Liver (tissue), 9 donors: ENCODE data around the gene TNS3. TPM values are rescaled to one million over a fixed set of nuclear protein-coding genes. Genes with fewer than 3 reads are reported as not detected.

ENCODE experiments used
- DNase-seq: peaks from one replicate; pipeline ENCODE4 v3.0.0-alpha.2; 2017; ENCODE audit warnings: low spot score
- H3K27ac ChIP-seq, 2 donors: one replicate each; pipeline ENCODE4 v1.7.0; 2013; ENCODE audit warnings: inconsistent platforms in 2 of 2, low read length in 2 of 2, control low read depth in 1 of 2, low read depth in 1 of 2, mild to moderate bottlenecking in 1 of 2
- H3K27me3 ChIP-seq, 4 donors: one replicate each; pipeline versions ENCODE4 v1.6.1 to v1.7.0; 2013; ENCODE audit warnings: low read length in 3 of 4, inconsistent platforms in 1 of 4, mild to moderate bottlenecking in 1 of 4, moderate library complexity in 1 of 4; ENCODE audit not compliant: control insufficient read depth in 4 of 4, insufficient read depth in 4 of 4
- H3K36me3 ChIP-seq, 4 donors: one replicate each; pipeline versions ENCODE4 v1.6.1 to v1.7.0; 2013; ENCODE audit warnings: low read length in 3 of 4, mild to moderate bottlenecking in 3 of 4, low read depth in 1 of 4, moderate library complexity in 1 of 4; ENCODE audit not compliant: control insufficient read depth in 4 of 4, insufficient read depth in 3 of 4
- H3K4me1 ChIP-seq, 4 donors: one replicate each; pipeline versions ENCODE4 v1.6.1 to v1.7.0; 2013; ENCODE audit warnings: low read length in 3 of 4, mild to moderate bottlenecking in 3 of 4, moderate library complexity in 1 of 4; ENCODE audit not compliant: control insufficient read depth in 4 of 4, insufficient read depth in 4 of 4
- H3K4me3 ChIP-seq, 3 donors: one replicate each; pipeline versions ENCODE4 v1.6.1 to v1.7.0; 2013; ENCODE audit warnings: low read length in 3 of 3, control low read depth in 1 of 3, low read depth in 1 of 3, mild to moderate bottlenecking in 1 of 3
- H3K9ac ChIP-seq, 2 donors: one replicate each; pipeline ENCODE4 v1.7.0; 2013; ENCODE audit warnings: low read length in 2 of 2, mild to moderate bottlenecking in 2 of 2, moderate library complexity in 2 of 2, control low read depth in 1 of 2, low read depth in 1 of 2
- H3K9me3 ChIP-seq, 4 donors: one replicate each; pipeline versions ENCODE4 v1.6.1 to v1.7.0; 2013; ENCODE audit warnings: low read length in 3 of 4; ENCODE audit not compliant: control insufficient read depth in 4 of 4
- ATF3 ChIP-seq: IDR thresholded peaks from 2 replicates; pipeline ENCODE4 v1.6.1; 2016; ENCODE audit warnings: antibody characterized with exemption
- EGR1 ChIP-seq, 2 donors: IDR thresholded peaks; 2 replicates each; pipeline ENCODE4 v1.6.1; 2016 to 2018; ENCODE audit warnings: antibody characterized with exemption in 2 of 2, low read depth in 2 of 2
- FOXA1 ChIP-seq: IDR thresholded peaks from 2 replicates; pipeline ENCODE4 v1.6.1; 2016; ENCODE audit warnings: antibody characterized with exemption
- FOXA2 ChIP-seq: IDR thresholded peaks from 2 replicates; pipeline ENCODE4 v1.6.1; 2016; ENCODE audit warnings: antibody characterized with exemption
- GABPA ChIP-seq, 2 donors: IDR thresholded peaks in 1 of 2; conservative IDR thresholded peaks in 1 of 2; 2 replicates each; pipeline ENCODE4 v1.6.1; 2016; ENCODE audit warnings: antibody characterized with exemption in 2 of 2, mild to moderate bottlenecking in 1 of 2, moderate library complexity in 1 of 2
- HNF4A ChIP-seq, 2 donors: conservative IDR thresholded peaks; 2 replicates each; pipeline ENCODE4 v1.6.1; 2016; ENCODE audit warnings: antibody characterized with exemption in 2 of 2, mild to moderate bottlenecking in 2 of 2
- HNF4G ChIP-seq: IDR thresholded peaks from 2 replicates; pipeline ENCODE4 v1.6.1; 2016; ENCODE audit warnings: antibody characterized with exemption
- JUND ChIP-seq, 2 donors: IDR thresholded peaks; 2 replicates each; pipeline ENCODE4 v1.6.1; 2016; ENCODE audit warnings: antibody characterized with exemption in 2 of 2
- MAX ChIP-seq: IDR thresholded peaks from 2 replicates; pipeline ENCODE4 v1.6.1; 2016; ENCODE audit warnings: antibody characterized with exemption
- NR2F2 ChIP-seq: IDR thresholded peaks from 2 replicates; pipeline ENCODE4 v1.6.1; 2016; ENCODE audit warnings: antibody characterized with exemption
- RAD21 ChIP-seq, 2 donors: IDR thresholded peaks; 2 replicates each; pipeline ENCODE4 v1.6.1; 2016; ENCODE audit warnings: antibody characterized with exemption in 2 of 2, mild to moderate bottlenecking in 2 of 2
- REST ChIP-seq: IDR thresholded peaks from 2 replicates; pipeline ENCODE4 v1.6.1; 2016; ENCODE audit warnings: antibody characterized with exemption, mild to moderate bottlenecking
- RXRA ChIP-seq, 2 donors: IDR thresholded peaks; 2 replicates each; pipeline ENCODE4 v1.6.1; 2017 to 2018; ENCODE audit warnings: antibody characterized with exemption in 2 of 2, mild to moderate bottlenecking in 1 of 2
- SP1 ChIP-seq: IDR thresholded peaks from 2 replicates; pipeline ENCODE4 v1.6.1; 2018; ENCODE audit warnings: antibody characterized with exemption, mild to moderate bottlenecking
- TAF1 ChIP-seq: conservative IDR thresholded peaks from 2 replicates; pipeline ENCODE4 v1.6.1; 2016; ENCODE audit warnings: antibody characterized with exemption, mild to moderate bottlenecking
- YY1 ChIP-seq: IDR thresholded peaks from 2 replicates; pipeline ENCODE4 v1.6.1; 2016; ENCODE audit warnings: antibody characterized with exemption, mild to moderate bottlenecking
- ZBTB33 ChIP-seq: IDR thresholded peaks from 2 replicates; pipeline ENCODE4 v1.6.1; 2016; ENCODE audit warnings: antibody characterized with exemption
- WGBS: extraction: QIAGEN DNeasy Blood & Tissue Kit; methylation state at CpG from one replicate; pipeline ENCODE4 v1.1.7; 2013; 5-methylcytosine and 5-hydroxymethylcytosine counted together
- polyA plus RNA-seq, 2 donors: library from polyadenylated mRNA; stranded (reverse) in 1 of 2; unstranded in 1 of 2; fragments of 200-250 nt in 1 of 2; fragments of >200 nt in 1 of 2; fragmentation: Nextera tagmentation in 1 of 2; extraction: Ambion mirVana in 1 of 2; gene quantifications; one replicate each; pipeline versions ENCODE4 v1.2.1 to v1.2.3, GENCODE V29; 2013 to 2015
- total RNA-seq, 2 donors: library from RNA; depleted of rRNA; stranded (reverse); fragments of >200 nt; gene quantifications; one replicate each; pipeline ENCODE4 v1.2.3, GENCODE V29; 2014
- TF ChIP-seq, protein P1 (sequence below): fragments of 150-350 bp; IDR thresholded peaks from 2 replicates; pipeline ENCODE4 v1.5.1; 2017; ENCODE audit warnings: improper control_type of control experiment, low read depth, low read length; ENCODE audit not compliant: missing input control
- donor health status: healthy.
- donor health status: healthy.
- donor health status: healthy.
- donor health status: healthy.
- donor health status: healthy.

TNS3 gene
- total and polyA plus RNA-seq, 4 donors = 16.8 to 100 (median 29.5) TPM

GRCh38 chr7:47440320-47440719 lies 141.6 kb downstream of the TNS3 start (continued):
- TF ChIP-seq HNF4G (no peak), HNF4A (conservative IDR thresholded peaks at IDR 0.05) (no peak), FOXA1 (no peak), ATF3 (no peak)

- peaks cover 6 to 39% (median 28%) of the 10 kb centered on the region in 4 donors for H3K36me3 ChIP-seq
- no peak overlapping the region for H3K27ac ChIP-seq
Observed at GRCh38 chr7:47439181-47439667, 142.7 kb downstream of the TNS3 start.

More at GRCh38 chr7:47439181-47439667, 142.7 kb downstream of the TNS3 start:
- H3K4me1 ChIP-seq = peaks cover 4 to 27% (median 16%) of the 10 kb centered on the region in 4 donors
- TF ChIP-seq YY1 (no peak), JUND (IDR thresholded peaks at IDR 0.05) (no peak), RXRA (IDR thresholded peaks at IDR 0.05) (no peak), HNF4A (conservative IDR thresholded peaks at IDR 0.05) (no peak), NR2F2 (no peak), REST (no peak), FOXA1 (no peak), FOXA2 (no peak), RAD21 (IDR thresholded peaks at IDR 0.05) (no peak), ZBTB33 (no peak), TAF1 (no peak), GABPA (IDR thresholded peaks at IDR 0.05 in 1 of 2, conservative IDR thresholded peaks at IDR 0.05 in 1 of 2) (no peak), SP1 (no peak), EGR1 (IDR thresholded peaks at IDR 0.05; ENCODE audit: low read depth in 2 of 2) (no peak), ATF3 (no peak), MAX (no peak), HNF4G (no peak)
- TF ChIP-seq, protein P1, sequence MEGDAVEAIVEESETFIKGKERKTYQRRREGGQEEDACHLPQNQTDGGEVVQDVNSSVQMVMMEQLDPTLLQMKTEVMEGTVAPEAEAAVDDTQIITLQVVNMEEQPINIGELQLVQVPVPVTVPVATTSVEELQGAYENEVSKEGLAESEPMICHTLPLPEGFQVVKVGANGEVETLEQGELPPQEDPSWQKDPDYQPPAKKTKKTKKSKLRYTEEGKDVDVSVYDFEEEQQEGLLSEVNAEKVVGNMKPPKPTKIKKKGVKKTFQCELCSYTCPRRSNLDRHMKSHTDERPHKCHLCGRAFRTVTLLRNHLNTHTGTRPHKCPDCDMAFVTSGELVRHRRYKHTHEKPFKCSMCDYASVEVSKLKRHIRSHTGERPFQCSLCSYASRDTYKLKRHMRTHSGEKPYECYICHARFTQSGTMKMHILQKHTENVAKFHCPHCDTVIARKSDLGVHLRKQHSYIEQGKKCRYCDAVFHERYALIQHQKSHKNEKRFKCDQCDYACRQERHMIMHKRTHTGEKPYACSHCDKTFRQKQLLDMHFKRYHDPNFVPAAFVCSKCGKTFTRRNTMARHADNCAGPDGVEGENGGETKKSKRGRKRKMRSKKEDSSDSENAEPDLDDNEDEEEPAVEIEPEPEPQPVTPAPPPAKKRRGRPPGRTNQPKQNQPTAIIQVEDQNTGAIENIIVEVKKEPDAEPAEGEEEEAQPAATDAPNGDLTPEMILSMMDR = no peak
- no peak for DNase-seq
- no peaks in the 10 kb centered on the region for H3K9me3 ChIP-seq
- 95% methylated on average over 17 of the region's 17 CpGs for WGBS
- H3K27me3 ChIP-seq = no peaks in the 10 kb centered on the region
- H3K4me3 ChIP-seq = no peak overlapping the region
- no peak overlapping the region for H3K9ac ChIP-seq
